ENCODE measurements around the gene COBL. TPM values are rescaled to one million over a fixed set of nuclear protein-coding genes. Genes with fewer than 3 reads are reported as not detected.

COBL gene
- total and polyA plus RNA-seq, 2 donors (not counting 3 experiments of a cell fraction or from before 2014, with no cell fraction given), result 0.11 TPM; not detected in 1

DNA sequence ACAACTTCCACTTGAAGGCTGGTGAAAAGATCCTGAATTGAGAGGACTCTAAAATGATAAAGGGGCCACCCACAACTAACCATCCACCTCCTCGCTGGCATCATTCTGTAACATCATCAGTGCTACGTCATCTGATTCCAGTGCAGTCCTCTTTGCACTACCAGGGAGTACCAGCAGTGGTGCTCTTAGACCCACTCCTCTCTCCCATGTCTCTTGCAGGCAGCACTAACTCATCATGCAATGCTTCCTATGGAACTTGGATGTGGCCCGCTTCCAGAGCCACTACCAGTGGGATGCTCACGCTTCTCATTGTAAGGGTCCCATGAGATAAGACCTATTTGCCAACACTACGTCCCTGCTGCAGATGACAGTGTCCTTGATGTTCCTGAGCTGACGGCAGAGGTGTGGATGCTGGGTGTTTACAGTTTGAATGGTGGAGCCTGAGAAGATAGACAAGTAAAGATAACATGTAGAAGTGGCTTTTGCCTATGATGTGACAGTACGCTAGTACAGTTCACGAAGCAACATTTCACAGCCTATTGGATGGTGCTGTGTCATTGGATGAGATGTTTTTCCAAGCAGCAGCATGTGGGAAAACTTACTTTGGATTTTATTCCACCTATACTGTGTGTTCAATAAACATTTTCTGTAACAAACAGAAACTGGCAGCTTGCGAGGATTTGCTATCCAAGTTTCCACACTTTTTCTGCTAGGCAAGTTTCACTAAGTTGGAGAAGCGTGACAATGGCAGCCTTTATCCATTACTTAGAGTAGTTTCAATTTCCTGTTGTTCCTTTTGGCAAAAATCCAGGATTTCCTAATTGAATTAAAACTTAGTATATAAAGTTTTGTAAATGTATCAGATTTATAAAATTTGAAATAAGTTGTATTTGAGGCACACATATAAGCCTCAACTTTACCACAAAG is 35.8 kb upstream of the COBL start:
- H3K9me3 ChIP-seq (replicated peaks; ENCODE audit: control insufficient read depth, insufficient read depth, low read length), result no peaks in the 10 kb centered on the region
- no peak for DNase-seq (ENCODE audit: low read depth, low spot score)
- no peaks in the 10 kb centered on the region for H3K27me3 ChIP-seq (ENCODE audit: control insufficient read depth in 2 of 2, insufficient read depth in 2 of 2, low read length in 2 of 2)
- dilution Hi-C loops (cut with MboI; ENCODE audit: extremely low pct_ligation_motif_present, low sequenced_read_pairs), result no loop called here
- no peaks in the 10 kb centered on the region for H3K9me1 ChIP-seq (replicated peaks; ENCODE audit: control insufficient read depth, extremely low read depth, insufficient read depth, low read length)
- no peak overlapping the region for H3K9ac ChIP-seq (replicated peaks; ENCODE audit: extremely low read depth, insufficient read depth, low read length)
- H2AFZ ChIP-seq (ENCODE audit: low read depth, low read length), result no peak overlapping the region
- H3K36me3 ChIP-seq (ENCODE audit: control insufficient read depth in 2 of 2, extremely low read depth in 1 of 2, insufficient read depth in 2 of 2, low read length in 2 of 2), result no peaks in the 10 kb centered on the region
- H3K4me3 ChIP-seq (replicated peaks in 1 of 3; ENCODE audit: insufficient read depth in 1 of 3, low read depth in 1 of 3, low read length in 3 of 3), result no peak overlapping the region
- ChIA-PET CTCF (interaction anchor here (1.4 kb wide), 1 partner anchor 14 kb away, joined by 3 read pairs; no protein-coding TSS in a partner anchor), POLR2A (no interaction called here)
- no peaks in the 10 kb centered on the region for H3K4me1 ChIP-seq (ENCODE audit: control insufficient read depth, extremely low read depth, insufficient read depth, low read length)
- intact Hi-C loops (cut with micrococcal nuclease), result no loop called here
- no peak overlapping the region for H3K4me2 ChIP-seq (ENCODE audit: insufficient read depth, low read length)
- H3K27ac ChIP-seq (ENCODE audit: insufficient read depth, low read depth, low read length), result no peak overlapping the region
- BruUV-seq (replicated peaks), result no TSS peak
- no peaks in the 10 kb centered on the region for H3K79me2 ChIP-seq (ENCODE audit: control insufficient read depth, insufficient read depth, low read length)
- H4K20me1 ChIP-seq (replicated peaks; ENCODE audit: control insufficient read depth, extremely low read depth, insufficient read depth, low read length), result no peaks in the 10 kb centered on the region
- FAIRE-seq, result no peak
- TF ChIP-seq EZH2 (IDR thresholded peaks at IDR 0.05; ENCODE audit: borderline replicate concordance, low read depth, low read length, severe bottlenecking) (no peak), POLR2A (IDR thresholded peaks at IDR 0.05; ENCODE audit: low read depth, low read length) (no peak), JUN (IDR thresholded peaks at IDR 0.05; ENCODE audit: borderline replicate concordance, insufficient read depth, insufficient read length, low read depth) (no peak), GATA2 (IDR thresholded peaks at IDR 0.05; ENCODE audit: insufficient read depth, insufficient read length, low read depth, low read length) (no peak)

DNA sequence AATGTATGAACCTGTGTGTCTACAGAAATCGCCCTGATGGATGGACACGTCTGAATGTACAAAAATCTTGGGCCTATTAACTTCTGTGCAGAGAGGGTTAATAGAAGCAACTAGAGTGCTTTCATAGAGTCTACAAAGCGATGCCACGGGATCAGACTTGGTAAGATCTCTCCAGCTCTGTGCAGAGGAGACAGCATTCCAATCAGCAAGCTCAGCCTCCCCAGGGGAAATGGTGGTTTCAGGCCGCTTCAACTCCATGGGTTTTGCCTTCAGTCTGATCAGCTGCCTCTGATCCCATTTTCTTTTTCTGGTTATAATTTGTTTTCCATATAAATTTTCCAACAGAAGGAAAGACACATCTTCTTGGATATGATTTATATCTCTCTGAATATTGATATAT is 35.1 kb upstream of the COBL start:
- FAIRE-seq (no peak), DNase-seq (ENCODE audit: low read depth, low spot score) (no peak)
- no TSS peak for BruUV-seq (replicated peaks)
- TF ChIP-seq POLR2AphosphoS5 (IDR thresholded peaks at IDR 0.05; ENCODE audit: insufficient read depth, low read depth, low read length) (no peak), MYC (IDR thresholded peaks at IDR 0.05; ENCODE audit: low read depth, low read length) (no peak), GATA2 (IDR thresholded peaks at IDR 0.05; ENCODE audit: insufficient read depth, insufficient read length, low read depth, low read length) (no peak), EZH2 (IDR thresholded peaks at IDR 0.05; ENCODE audit: borderline replicate concordance, low read depth, low read length, severe bottlenecking) (no peak), JUN (IDR thresholded peaks at IDR 0.05; ENCODE audit: borderline replicate concordance, insufficient read depth, insufficient read length, low read depth) (no peak), POLR2A (IDR thresholded peaks at IDR 0.05; ENCODE audit: low read depth, low read length) (no peak), FOS (IDR thresholded peaks at IDR 0.05; ENCODE audit: borderline replicate concordance, insufficient read depth, low read length) (no peak)
- TF ChIP-seq, protein P1, sequence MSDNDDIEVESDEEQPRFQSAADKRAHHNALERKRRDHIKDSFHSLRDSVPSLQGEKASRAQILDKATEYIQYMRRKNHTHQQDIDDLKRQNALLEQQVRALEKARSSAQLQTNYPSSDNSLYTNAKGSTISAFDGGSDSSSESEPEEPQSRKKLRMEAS (IDR thresholded peaks at IDR 0.05; ENCODE audit: insufficient read depth, insufficient read length), result no peak
- TF ChIP-seq, protein P2, sequence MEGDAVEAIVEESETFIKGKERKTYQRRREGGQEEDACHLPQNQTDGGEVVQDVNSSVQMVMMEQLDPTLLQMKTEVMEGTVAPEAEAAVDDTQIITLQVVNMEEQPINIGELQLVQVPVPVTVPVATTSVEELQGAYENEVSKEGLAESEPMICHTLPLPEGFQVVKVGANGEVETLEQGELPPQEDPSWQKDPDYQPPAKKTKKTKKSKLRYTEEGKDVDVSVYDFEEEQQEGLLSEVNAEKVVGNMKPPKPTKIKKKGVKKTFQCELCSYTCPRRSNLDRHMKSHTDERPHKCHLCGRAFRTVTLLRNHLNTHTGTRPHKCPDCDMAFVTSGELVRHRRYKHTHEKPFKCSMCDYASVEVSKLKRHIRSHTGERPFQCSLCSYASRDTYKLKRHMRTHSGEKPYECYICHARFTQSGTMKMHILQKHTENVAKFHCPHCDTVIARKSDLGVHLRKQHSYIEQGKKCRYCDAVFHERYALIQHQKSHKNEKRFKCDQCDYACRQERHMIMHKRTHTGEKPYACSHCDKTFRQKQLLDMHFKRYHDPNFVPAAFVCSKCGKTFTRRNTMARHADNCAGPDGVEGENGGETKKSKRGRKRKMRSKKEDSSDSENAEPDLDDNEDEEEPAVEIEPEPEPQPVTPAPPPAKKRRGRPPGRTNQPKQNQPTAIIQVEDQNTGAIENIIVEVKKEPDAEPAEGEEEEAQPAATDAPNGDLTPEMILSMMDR (IDR thresholded peaks at IDR 0.05; ENCODE audit: extremely low read depth in 1 of 2, insufficient read depth in 1 of 2, low read depth in 1 of 2, low read length in 2 of 2), result no peak
- no peaks in the 10 kb centered on the region for H3K9me1 ChIP-seq (replicated peaks; ENCODE audit: control insufficient read depth, extremely low read depth, insufficient read depth, low read length)
- H3K27ac ChIP-seq (ENCODE audit: insufficient read depth, low read depth, low read length), result no peak overlapping the region
- intact Hi-C loops (cut with micrococcal nuclease), result no loop called here
- no peaks in the 10 kb centered on the region for H3K36me3 ChIP-seq (ENCODE audit: control insufficient read depth in 2 of 2, extremely low read depth in 1 of 2, insufficient read depth in 2 of 2, low read length in 2 of 2)
- H3K79me2 ChIP-seq (ENCODE audit: control insufficient read depth, insufficient read depth, low read length), result no peaks in the 10 kb centered on the region
- dilution Hi-C loops (cut with MboI; ENCODE audit: extremely low pct_ligation_motif_present, low sequenced_read_pairs), result no loop called here
- no peak overlapping the region for H2AFZ ChIP-seq (ENCODE audit: low read depth, low read length)
- H3K9me3 ChIP-seq (replicated peaks; ENCODE audit: control insufficient read depth, insufficient read depth, low read length), result no peaks in the 10 kb centered on the region
- POLR2A ChIA-PET, result no interaction called here
- CTCF ChIA-PET, result interaction anchor here (1.4 kb wide), 1 partner anchor 15 kb away, joined by 3 read pairs; no protein-coding TSS in a partner anchor
- H3K9ac ChIP-seq (replicated peaks; ENCODE audit: extremely low read depth, insufficient read depth, low read length), result no peak overlapping the region
- H3K4me3 ChIP-seq (replicated peaks in 1 of 3; ENCODE audit: insufficient read depth in 1 of 3, low read depth in 1 of 3, low read length in 3 of 3), result no peak overlapping the region
- no peak overlapping the region for H3K4me2 ChIP-seq (ENCODE audit: insufficient read depth, low read length)
- H3K27me3 ChIP-seq (ENCODE audit: control insufficient read depth in 2 of 2, insufficient read depth in 2 of 2, low read length in 2 of 2), result no peaks in the 10 kb centered on the region
- no peaks in the 10 kb centered on the region for H4K20me1 ChIP-seq (replicated peaks; ENCODE audit: control insufficient read depth, extremely low read depth, insufficient read depth, low read length)
- no peaks in the 10 kb centered on the region for H3K4me1 ChIP-seq (ENCODE audit: control insufficient read depth, extremely low read depth, insufficient read depth, low read length)
